Gastroesophageal sphincter (tissue), 4 donors: ENCODE measurements around the gene CDC42. TPM values are rescaled to one million over a fixed set of nuclear protein-coding genes. Genes with fewer than 3 reads are reported as not detected.

ENCODE experiments used
- ATAC-seq: fragments of 150-250 bp; one replicate; pipeline ENCODE4 v1.9.1; 2016; ENCODE audit warnings: mild to moderate bottlenecking, moderate library complexity
- H3K27ac ChIP-seq, 4 donors: fragments of 200-600 bp; sonication (generic) in 3 of 4; 1 replicate in 3 of 4; 2 replicates in 1 of 4; pipeline ENCODE4 v1.5.1; 2016 to 2019
- H3K27me3 ChIP-seq: fragments of 200-600 bp; sonication (generic); one replicate; pipeline ENCODE4 v1.5.1; 2019
- H3K36me3 ChIP-seq, 2 donors: fragments of 200-600 bp; sonication (generic); one replicate each; pipeline ENCODE4 v1.5.1; 2019; ENCODE audit warnings: control low read depth in 1 of 2
- H3K4me1 ChIP-seq, 3 donors: fragments of 200-600 bp; sonication (generic); 1 replicate in 2 of 3; 2 replicates in 1 of 3; pipeline ENCODE4 v1.5.1; 2016 to 2019; ENCODE audit warnings: control low read depth in 2 of 3
- H3K4me3 ChIP-seq, 2 donors: fragments of 200-600 bp; sonication (generic); one replicate each; pipeline ENCODE4 v1.5.1; 2019; ENCODE audit warnings: mild to moderate bottlenecking in 1 of 2, moderate library complexity in 1 of 2
- H3K9me3 ChIP-seq, 3 donors: fragments of 200-600 bp; sonication (generic); one replicate each; pipeline ENCODE4 v1.5.1; 2017 to 2019; ENCODE audit warnings: control low read depth in 2 of 3
- CTCF ChIP-seq, 4 experiments: fragments of 200-600 bp in 2 of 4; fragments of 450-650 bp in 2 of 4; sonication (generic) in 1 of 4; IDR thresholded peaks; one replicate each; pipeline ENCODE4 v1.5.1; 2017 to 2019; ENCODE audit warnings: antibody characterized with exemption in 4 of 4, mild to moderate bottlenecking in 2 of 4, moderate library complexity in 2 of 4
- EP300 ChIP-seq: sonication (generic); formaldehyde crosslinking; IDR thresholded peaks from one replicate; pipeline ENCODE4 v1.6.1; 2017; ENCODE audit warnings: antibody characterized with exemption, mild to moderate bottlenecking
- POLR2A ChIP-seq, 2 donors: fragments of 450-650 bp; IDR thresholded peaks; one replicate each; pipeline ENCODE4 v1.6.1; 2017; ENCODE audit warnings: antibody characterized with exemption in 2 of 2, mild to moderate bottlenecking in 2 of 2, moderate library complexity in 1 of 2
- POLR2AphosphoS5 ChIP-seq: sonication (generic); formaldehyde crosslinking; IDR thresholded peaks from one replicate; pipeline ENCODE4 v1.6.1; 2017; ENCODE audit warnings: antibody characterized with exemption
- whole genome bisulfite sequencing, 2 donors: methylation state at CpG; one replicate each; pipeline ENCODE4 v1.1.5; 2018; ENCODE audit warnings: low coverage in 1 of 2; 5-methylcytosine and 5-hydroxymethylcytosine counted together
- total RNA-seq, 4 donors: library from RNA; depleted of rRNA; stranded (reverse); fragments of >200 nt; gene quantifications; one replicate each; pipeline ENCODE4 v1.1.0, GENCODE V29; 2016

CDC42 gene
- total RNA-seq, 4 donors from 2014 or later = 190 to 309 (median 205) TPM

GRCh38 chr1:22053017-22053860 lies 730 bp downstream of the CDC42 start:
- WGBS, 2 donors = 0 to 1% methylated on average over 3 to 15 of the region's 70 CpGs
- TF ChIP-seq CTCF (IDR thresholded peaks at IDR 0.05) (no peak), POLR2A (IDR thresholded peaks at IDR 0.05) (no peak), EP300 (no peak), POLR2AphosphoS5 (peak; percentile 28)
- peaks cover 0 to 8% of the 10 kb centered on the region in 2 donors for H3K36me3 ChIP-seq
- peaks cover 3 to 49% (median 33%) of the 10 kb centered on the region in 3 donors for H3K4me1 ChIP-seq
- peak overlapping the region; percentile 98 to 100 (median 100) for H3K27ac ChIP-seq
- no peaks in the 10 kb centered on the region for H3K9me3 ChIP-seq
- H3K4me3 ChIP-seq = peak overlapping the region; percentile 86 to 100
- H3K27me3 ChIP-seq = no peaks in the 10 kb centered on the region
- peak; percentile 75 for ATAC-seq

GRCh38 chr1:22053861-22054770 lies 1.6 kb downstream of the CDC42 start:
- no peak for ATAC-seq
- 31 to 42% methylated on average over 15 to 19 of the region's 19 CpGs for whole genome bisulfite sequencing, 2 donors
- Histone ChIP-seq H3K36me3 (peaks cover 0 to 13% of the 10 kb centered on the region in 2 donors), H3K27ac (peak overlapping the region; percentile 98 to 100 (median 100)), H3K9me3 (no peaks in the 10 kb centered on the region), H3K27me3 (no peaks in the 10 kb centered on the region), H3K4me3 (peak overlapping the region; percentile 86 to 100), H3K4me1 (peaks cover 3 to 58% (median 38%) of the 10 kb centered on the region in 3 donors)
- TF ChIP-seq POLR2AphosphoS5 (no peak), CTCF (IDR thresholded peaks at IDR 0.05) (no peak), EP300 (no peak), POLR2A (IDR thresholded peaks at IDR 0.05) (no peak)

- TF ChIP-seq CTCF (IDR thresholded peaks at IDR 0.05) = no peak
- no peak for TF ChIP-seq POLR2A (IDR thresholded peaks at IDR 0.05)
- TF ChIP-seq EP300 = no peak
- no peak for TF ChIP-seq POLR2AphosphoS5
- peaks cover 3 to 72% (median 46%) of the 10 kb centered on the region in 3 donors for H3K4me1 ChIP-seq
- H3K9me3 ChIP-seq = no peaks in the 10 kb centered on the region
- 35 to 64% methylated on average over 5 to 6 of the region's 6 CpGs for WGBS, 2 donors
- peak overlapping the region in 1 of 2 donors; percentile 14 for H3K4me3 ChIP-seq
- peaks cover 0 to 13% of the 10 kb centered on the region in 2 donors for H3K36me3 ChIP-seq
- peak overlapping the region in 2 of 4 donors; percentile 12 to 63 for H3K27ac ChIP-seq
- no peaks in the 10 kb centered on the region for H3K27me3 ChIP-seq
- no peak for ATAC-seq
Measured at GRCh38 chr1:22055463-22055862, 3.0 kb downstream of the CDC42 start.

GRCh38 chr1:22056043-22056442 lies 3.5 kb downstream of the CDC42 start:
- peaks cover 0 to 13% of the 10 kb centered on the region in 2 donors for H3K36me3 ChIP-seq
- peak overlapping the region in 1 of 4 donors; percentile 63 for H3K27ac ChIP-seq
- H3K4me3 ChIP-seq = no peak overlapping the region
- TF ChIP-seq POLR2A (IDR thresholded peaks at IDR 0.05) = no peak
- no peak for TF ChIP-seq POLR2AphosphoS5
- no peak for TF ChIP-seq CTCF (IDR thresholded peaks at IDR 0.05)
- TF ChIP-seq EP300 = no peak
- no peaks in the 10 kb centered on the region for H3K9me3 ChIP-seq
- H3K27me3 ChIP-seq = no peaks in the 10 kb centered on the region
- no peak for ATAC-seq
- 0 to 25% methylated on average over 1 of the region's 1 CpG for WGBS, 2 donors
- H3K4me1 ChIP-seq = peaks cover 3 to 77% (median 46%) of the 10 kb centered on the region in 3 donors
